Prostate gland (tissue), 2 donors: Measurements from ENCODE around the gene HMCES.

Experiments used
- POLR2A ChIP-seq: fragments of 450-650 bp; IDR thresholded peaks from one replicate; pipeline ENCODE4 v1.6.1; 2016; ENCODE audit warnings: antibody characterized with exemption, mild to moderate bottlenecking
- POLR2AphosphoS5 ChIP-seq: sonication (generic); formaldehyde crosslinking; IDR thresholded peaks from one replicate; pipeline ENCODE4 v1.6.1; 2017; ENCODE audit warnings: antibody characterized with exemption
- TF ChIP-seq, protein P1 (sequence below), 4 experiments: fragments of 200-600 bp in 2 of 4; fragments of 450-650 bp in 2 of 4; sonication (generic) in 2 of 4; IDR thresholded peaks; 1 replicate in 3 of 4; 2 replicates in 1 of 4; pipeline ENCODE4 v1.5.1; 2016 to 2019; ENCODE audit warnings: antibody characterized with exemption in 4 of 4, mild to moderate bottlenecking in 2 of 4, moderate library complexity in 2 of 4

DNA sequence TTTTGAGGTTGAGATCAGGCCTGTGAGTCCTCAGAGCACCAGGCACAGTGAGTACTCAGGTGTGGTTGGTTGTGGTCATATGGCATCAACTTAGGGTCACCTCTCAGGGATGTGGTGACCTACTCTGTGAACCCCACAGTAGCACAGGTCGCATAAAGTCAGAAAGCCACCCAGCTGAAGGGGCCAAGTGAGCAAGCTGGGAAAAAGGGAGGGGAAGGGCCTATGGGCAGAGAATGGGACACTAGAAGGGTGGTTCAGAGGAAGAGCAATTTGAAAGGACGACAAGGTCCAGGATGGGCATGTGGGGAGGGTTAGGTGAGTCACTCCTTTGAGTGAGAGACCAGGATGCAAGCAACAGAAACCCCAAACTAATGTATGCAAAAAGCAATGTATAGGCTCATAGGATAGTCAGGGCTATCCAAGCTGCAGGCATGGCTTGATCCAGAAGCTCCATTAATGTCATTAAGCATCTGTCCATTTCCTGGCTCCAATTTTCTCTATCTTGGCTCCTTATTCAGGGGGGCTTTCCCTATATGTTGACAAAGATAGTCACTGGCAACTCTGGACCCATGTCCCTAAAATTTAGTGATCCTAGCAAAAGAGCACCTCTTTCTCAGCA lies 33.5 kb downstream of the HMCES start:
- TF ChIP-seq POLR2A (no peak), POLR2AphosphoS5 (no peak)
- TF ChIP-seq, protein P1, sequence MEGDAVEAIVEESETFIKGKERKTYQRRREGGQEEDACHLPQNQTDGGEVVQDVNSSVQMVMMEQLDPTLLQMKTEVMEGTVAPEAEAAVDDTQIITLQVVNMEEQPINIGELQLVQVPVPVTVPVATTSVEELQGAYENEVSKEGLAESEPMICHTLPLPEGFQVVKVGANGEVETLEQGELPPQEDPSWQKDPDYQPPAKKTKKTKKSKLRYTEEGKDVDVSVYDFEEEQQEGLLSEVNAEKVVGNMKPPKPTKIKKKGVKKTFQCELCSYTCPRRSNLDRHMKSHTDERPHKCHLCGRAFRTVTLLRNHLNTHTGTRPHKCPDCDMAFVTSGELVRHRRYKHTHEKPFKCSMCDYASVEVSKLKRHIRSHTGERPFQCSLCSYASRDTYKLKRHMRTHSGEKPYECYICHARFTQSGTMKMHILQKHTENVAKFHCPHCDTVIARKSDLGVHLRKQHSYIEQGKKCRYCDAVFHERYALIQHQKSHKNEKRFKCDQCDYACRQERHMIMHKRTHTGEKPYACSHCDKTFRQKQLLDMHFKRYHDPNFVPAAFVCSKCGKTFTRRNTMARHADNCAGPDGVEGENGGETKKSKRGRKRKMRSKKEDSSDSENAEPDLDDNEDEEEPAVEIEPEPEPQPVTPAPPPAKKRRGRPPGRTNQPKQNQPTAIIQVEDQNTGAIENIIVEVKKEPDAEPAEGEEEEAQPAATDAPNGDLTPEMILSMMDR (IDR thresholded peaks at IDR 0.05) = no peak
